Left lung (tissue), 10 donors: ENCODE data around the gene CACNA1D. TPM values are rescaled to one million over a fixed set of nuclear protein-coding genes. Genes with fewer than 3 reads are reported as not detected.
A peak's percentile ranks its signal among the peaks of the same experiment; 100 is the strongest.

Experiments used
- ATAC-seq: fragments of 200-7000 bp; cut with Tn5 transposase; one replicate; pipeline ENCODE4 v1.9.1; 2020; ENCODE audit warnings: moderate library complexity
- DNase-seq, 4 donors: peaks; one replicate each; pipeline ENCODE4 v3.0.0-alpha.2; 2013 to 2020
- H3K27ac ChIP-seq, 2 donors: fragments of 200-600 bp; sonication (generic) in 1 of 2; one replicate each; pipeline versions ENCODE4 v1.5.0 to v1.8.0; 2020 to 2021
- H3K27me3 ChIP-seq, 2 donors: fragments of 200-600 bp; sonication (generic) in 1 of 2; one replicate each; pipeline versions ENCODE4 v1.5.0 to v1.8.0; 2020 to 2021
- H3K36me3 ChIP-seq, 2 donors: fragments of 200-600 bp; sonication (generic) in 1 of 2; one replicate each; pipeline versions ENCODE4 v1.5.0 to v1.8.0; 2020 to 2021
- H3K4me1 ChIP-seq, 2 donors: fragments of 200-600 bp; one replicate each; pipeline ENCODE4 v1.8.0; 2021
- H3K4me3 ChIP-seq, 2 donors: fragments of 200-600 bp; sonication (generic) in 1 of 2; one replicate each; pipeline versions ENCODE4 v1.5.0 to v1.8.0; 2020 to 2021; ENCODE audit warnings: mild to moderate bottlenecking in 1 of 2
- H3K9me3 ChIP-seq, 2 donors: fragments of 200-600 bp; sonication (generic) in 1 of 2; one replicate each; pipeline versions ENCODE4 v1.5.0 to v1.8.0; 2020 to 2021
- CTCF ChIP-seq, 2 donors: fragments of 200-600 bp; sonication (generic) in 1 of 2; IDR thresholded peaks; one replicate each; pipeline versions ENCODE4 v1.5.0 to v1.8.0; 2021; ENCODE audit warnings: antibody characterized with exemption in 2 of 2
- intact Hi-C, 2 donors: fragments of 100-400 bp; cut with DNase I; formaldehyde crosslinking; loops; one replicate each; pipeline versions ENCODE4 v1.11.2 to v1.14.2; 2022
- polyA plus RNA-seq, 6 donors: library from polyadenylated mRNA; unstranded; fragments of 120-200 nt; gene quantifications; one replicate each; pipeline ENCODE4 v1.2.1, GENCODE V29; 2013; ENCODE audit not compliant: insufficient read length in 6 of 6
- total RNA-seq, 2 donors: library from RNA; stranded (reverse); fragmentation: NEBNext Ultra II Directional; extraction: Animal tissue kit (Norgen Biotek cat#: 25700); gene quantifications; one replicate each; pipeline ENCODE4 v1.2.1, GENCODE V29; 2021
- donor health status: DM: no; HTN: yes; CAD: no.
- donor health status: DM: no; HTN: no; CAD: no.

The CACNA1D gene
- total and polyA plus RNA-seq, 8 donors, result 32.6 to 78.2 (median 56.2) TPM

DNA sequence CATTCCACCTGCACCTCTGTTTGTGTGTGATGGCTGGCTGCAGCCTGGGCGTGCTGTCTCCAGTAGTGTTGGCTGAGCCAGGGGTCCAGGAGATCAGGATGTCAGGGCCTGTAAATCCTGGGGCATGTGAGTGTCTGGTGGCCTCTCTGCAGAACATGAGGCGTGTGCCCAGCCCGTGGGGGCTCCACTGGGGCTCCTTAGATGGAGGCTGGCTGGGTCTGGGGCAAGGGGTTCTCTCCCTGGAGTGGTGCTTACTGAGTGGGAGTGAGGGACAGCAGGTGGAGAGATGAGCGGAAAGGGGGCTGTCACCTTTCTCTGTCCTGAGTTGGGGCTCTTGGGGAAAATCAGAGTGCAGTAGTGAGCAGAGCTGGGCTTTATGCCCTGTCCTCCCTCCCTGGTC lies 199.6 kb downstream of the CACNA1D start:
- H3K4me3 ChIP-seq, result no peak overlapping the region
- no peak for ATAC-seq
- H3K27ac ChIP-seq, result no peak overlapping the region
- H3K9me3 ChIP-seq, result no peaks in the 10 kb centered on the region
- H3K27me3 ChIP-seq, result peaks cover 0 to 10% of the 10 kb centered on the region in 2 donors
- intact Hi-C loops, result no loop called here
- no peak for TF ChIP-seq CTCF (IDR thresholded peaks at IDR 0.05)
- H3K4me1 ChIP-seq, result no peaks in the 10 kb centered on the region
- no peaks in the 10 kb centered on the region for H3K36me3 ChIP-seq
- DNase-seq, result no peak

- Histone ChIP-seq H3K4me1 (no peaks in the 10 kb centered on the region), H3K9me3 (no peaks in the 10 kb centered on the region), H3K27me3 (peaks cover 0 to 10% of the 10 kb centered on the region in 2 donors), H3K36me3 (no peaks in the 10 kb centered on the region), H3K27ac (no peak overlapping the region), H3K4me3 (no peak overlapping the region)
- ATAC-seq, result no peak
- no peak for DNase-seq
- intact Hi-C loops, result no loop called here
- no peak for TF ChIP-seq CTCF (IDR thresholded peaks at IDR 0.05)
These were observed 200.4 kb downstream of the CACNA1D start for GRCh38 chr3:53694666-53695323.

DNA sequence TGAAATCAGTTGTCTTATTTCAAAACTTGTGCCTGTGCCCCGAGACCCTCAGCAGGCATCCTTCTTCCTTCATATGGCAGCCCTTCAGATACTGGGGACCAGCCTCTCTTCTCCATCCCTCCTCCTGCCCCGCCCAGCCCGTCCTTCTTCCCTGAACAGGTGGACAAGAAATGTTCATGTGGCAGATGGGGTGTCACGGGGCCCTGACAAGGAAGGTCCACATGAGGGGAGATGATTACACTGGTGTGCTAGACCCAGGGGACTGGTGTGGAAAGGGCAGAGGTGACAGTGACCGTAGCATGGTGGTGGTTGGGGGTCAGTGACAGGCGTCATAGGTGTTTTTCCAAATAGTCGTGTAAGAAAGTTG lies 200.9 kb downstream of the CACNA1D start:
- H3K27me3 ChIP-seq, result peaks cover 0 to 10% of the 10 kb centered on the region in 2 donors
- H3K9me3 ChIP-seq, result no peaks in the 10 kb centered on the region
- no peak overlapping the region for H3K27ac ChIP-seq
- no peak overlapping the region for H3K4me3 ChIP-seq
- ATAC-seq (no peak), DNase-seq (no peak)
- no peaks in the 10 kb centered on the region for H3K4me1 ChIP-seq
- TF ChIP-seq CTCF (IDR thresholded peaks at IDR 0.05), result no peak
- intact Hi-C loops, result no loop called here
- H3K36me3 ChIP-seq, result no peaks in the 10 kb centered on the region

- Histone ChIP-seq H3K27me3 (peaks cover 0 to 10% of the 10 kb centered on the region in 2 donors), H3K4me3 (no peak overlapping the region), H3K27ac (no peak overlapping the region), H3K4me1 (no peaks in the 10 kb centered on the region), H3K9me3 (no peaks in the 10 kb centered on the region), H3K36me3 (no peaks in the 10 kb centered on the region)
- peak in 2 of 4 donors; percentile 53 to 55 for DNase-seq
- peak; percentile 86 for ATAC-seq
- intact Hi-C loops, result no loop called here
- TF ChIP-seq CTCF (IDR thresholded peaks at IDR 0.05), result no peak
These were observed 202.2 kb downstream of the CACNA1D start for GRCh38 chr3:53696401-53697172.

GRCh38 chr3:53700441-53700840 lies 206.0 kb downstream of the CACNA1D start:
- no peak for ATAC-seq
- H3K9me3 ChIP-seq, result no peaks in the 10 kb centered on the region
- H3K4me1 ChIP-seq, result peaks cover 0 to 3% of the 10 kb centered on the region in 2 donors
- intact Hi-C loops, result no loop called here
- H3K27ac ChIP-seq, result peak overlapping the region in 1 of 2 donors; percentile 57
- no peak overlapping the region for H3K4me3 ChIP-seq
- H3K27me3 ChIP-seq, result no peaks in the 10 kb centered on the region
- DNase-seq, result no peak
- TF ChIP-seq CTCF (IDR thresholded peaks at IDR 0.05), result no peak
- no peaks in the 10 kb centered on the region for H3K36me3 ChIP-seq
